ENCODE results near the gene NACC2. TPM values are rescaled to one million over a fixed set of nuclear protein-coding genes. Genes with fewer than 3 reads are reported as not detected.
A peak's percentile ranks its signal among the peaks of the same experiment; 100 is the strongest.

NACC2 gene
- total RNA-seq, 1 experiment from 2014 or later: 24.8 TPM

- CTCF ChIA-PET: interaction anchor here (1.0 to 1.2 kb wide), 2 partner anchors 33 to 155 kb away, joined by 3 to 9 read pairs; no protein-coding TSS in a partner anchor
Observed at GRCh38 chr9:136122425-136123383, 27.6 kb upstream of the NACC2 start.

GRCh38 chr9:136121801-136122200, 26.7 kb upstream of the NACC2 start:
- no TSS peak for BruUV-seq (replicated peaks)
- CTCF ChIA-PET: interaction anchor here (1.2 kb wide), 1 partner anchor 154 kb away, joined by 9 read pairs; no protein-coding TSS in a partner anchor
- H3K9me3 Mint-ChIP-seq (ENCODE audit: low read depth, unreplicated experiment): peaks cover 5% of the 10 kb centered on the region
- TF ChIP-seq CTCF (IDR thresholded peaks at IDR 0.05; ENCODE audit: unreplicated experiment): no peak
- H3K4me3 Mint-ChIP-seq (ENCODE audit: low read depth, unreplicated experiment): no peak overlapping the region
- H3K36me3 Mint-ChIP-seq (ENCODE audit: insufficient read depth, unreplicated experiment): peaks cover 17% of the 10 kb centered on the region
- no peak overlapping the region for H3K27ac Mint-ChIP-seq (ENCODE audit: unreplicated experiment)
- no peaks in the 10 kb centered on the region for H3K4me1 Mint-ChIP-seq (ENCODE audit: low read depth, unreplicated experiment)
- H3K27me3 Mint-ChIP-seq (ENCODE audit: unreplicated experiment): peaks cover 26% of the 10 kb centered on the region
- intact Hi-C loops (cut with micrococcal nuclease; ENCODE audit: unreplicated experiment): loop anchor here (2.0 kb wide), 1 partner anchor 155 kb away; no protein-coding TSS in a partner anchor
- no peak for DNase-seq

More at GRCh38 chr9:136122425-136123383, 27.6 kb upstream of the NACC2 start:
- Mint-ChIP-seq H3K4me3 (ENCODE audit: low read depth, unreplicated experiment) (no peak overlapping the region), H3K4me1 (ENCODE audit: low read depth, unreplicated experiment) (no peaks in the 10 kb centered on the region), H3K27ac (ENCODE audit: unreplicated experiment) (no peak overlapping the region), H3K27me3 (ENCODE audit: unreplicated experiment) (peaks cover 34% of the 10 kb centered on the region), H3K9me3 (ENCODE audit: low read depth, unreplicated experiment) (peaks cover 5% of the 10 kb centered on the region), H3K36me3 (ENCODE audit: insufficient read depth, unreplicated experiment) (peaks cover 8% of the 10 kb centered on the region)
- intact Hi-C loops (cut with micrococcal nuclease; ENCODE audit: unreplicated experiment): loop anchor here (2.0 kb wide), 1 partner anchor 156 kb away; no protein-coding TSS in a partner anchor
- no TSS peak for BruUV-seq (replicated peaks)
- peak; percentile 74 for DNase-seq
- TF ChIP-seq CTCF (IDR thresholded peaks at IDR 0.05; ENCODE audit: unreplicated experiment): peak; percentile 86

GRCh38 chr9:136120438-136120844, 25.4 kb upstream of the NACC2 start:
- Mint-ChIP-seq H3K9me3 (ENCODE audit: low read depth, unreplicated experiment) (peaks cover 5% of the 10 kb centered on the region), H3K27ac (ENCODE audit: unreplicated experiment) (no peak overlapping the region), H3K4me1 (ENCODE audit: low read depth, unreplicated experiment) (no peaks in the 10 kb centered on the region), H3K36me3 (ENCODE audit: insufficient read depth, unreplicated experiment) (peaks cover 18% of the 10 kb centered on the region), H3K4me3 (ENCODE audit: low read depth, unreplicated experiment) (no peak overlapping the region), H3K27me3 (ENCODE audit: unreplicated experiment) (peaks cover 21% of the 10 kb centered on the region)
- DNase-seq: no peak
- CTCF ChIA-PET: no interaction called here
- intact Hi-C loops (cut with micrococcal nuclease; ENCODE audit: unreplicated experiment): no loop called here
- no TSS peak for BruUV-seq (replicated peaks)
- TF ChIP-seq CTCF (IDR thresholded peaks at IDR 0.05; ENCODE audit: unreplicated experiment): no peak

- H3K4me1 Mint-ChIP-seq (ENCODE audit: low read depth, unreplicated experiment): no peaks in the 10 kb centered on the region
- no peak for TF ChIP-seq CTCF (IDR thresholded peaks at IDR 0.05; ENCODE audit: unreplicated experiment)
- H3K27me3 Mint-ChIP-seq (ENCODE audit: unreplicated experiment): peaks cover 16% of the 10 kb centered on the region
- CTCF ChIA-PET: no interaction called here
- H3K9me3 Mint-ChIP-seq (ENCODE audit: low read depth, unreplicated experiment): peaks cover 2% of the 10 kb centered on the region
- H3K27ac Mint-ChIP-seq (ENCODE audit: unreplicated experiment): no peak overlapping the region
- peak overlapping the region; percentile 74 for H3K4me3 Mint-ChIP-seq (ENCODE audit: low read depth, unreplicated experiment)
- peaks cover 18% of the 10 kb centered on the region for H3K36me3 Mint-ChIP-seq (ENCODE audit: insufficient read depth, unreplicated experiment)
- BruUV-seq (replicated peaks): no TSS peak
- DNase-seq: no peak
- intact Hi-C loops (cut with micrococcal nuclease; ENCODE audit: unreplicated experiment): no loop called here
Observed at GRCh38 chr9:136119883-136120393, 24.8 kb upstream of the NACC2 start.

Data from Calu3 (cell line).